H1 (cell line): Measurements from ENCODE around the gene GNAT1. TPM values are rescaled to one million over a fixed set of nuclear protein-coding genes. Genes with fewer than 3 reads are reported as not detected.

ENCODE experiments used
- CBX5 ChIP-seq: fragments of 300-800, 300-1000 bp; sonication (generic); IDR thresholded peaks from 2 replicates; pipeline ENCODE4 v1.7.1; 2016; ENCODE audit warnings: antibody characterized with exemption, low read length, low read depth
- HDAC2 ChIP-seq, 2 experiments: fragments of 300-600 bp in 1 of 2; sonication (generic) in 1 of 2; IDR thresholded peaks; 2 replicates each; pipeline ENCODE4 v1.6.1; 2011 to 2012; ENCODE audit warnings: low read depth in 2 of 2, low read length in 2 of 2, mild to moderate bottlenecking in 2 of 2, moderate library complexity in 2 of 2, borderline replicate concordance in 1 of 2, inconsistent platforms in 1 of 2
- RAD21 ChIP-seq, 2 experiments: IDR thresholded peaks in 1 of 2; conservative IDR thresholded peaks in 1 of 2; 2 replicates each; pipeline ENCODE4 v1.6.1; 2011; ENCODE audit warnings: low read depth in 2 of 2, low read length in 2 of 2, improper control_type of control experiment in 1 of 2, inconsistent platforms in 1 of 2, mild to moderate bottlenecking in 1 of 2, moderate library complexity in 1 of 2
- polyA plus RNA-seq, 7 experiments: library from polyadenylated mRNA; depleted of rRNA in 3 of 7; stranded (reverse) in 5 of 7; unstranded in 2 of 7; fragments of >200 nt in 5 of 7; fragments of 200-250 nt in 2 of 7; gene quantifications; 1 replicate in 5 of 7; 2 replicates in 1 of 7; 4 replicates in 1 of 7; pipeline versions ENCODE4 v1.2.1 to v1.2.3, GENCODE V29; 2011 to 2013; ENCODE audit warnings: missing spikeins in 2 of 7, mixed read lengths in 2 of 7
- total RNA-seq: library from RNA; stranded (reverse); fragmentation: NEBNext Ultra II Directional; extraction: Animal tissue kit (Norgen Biotek cat#: 25700); gene quantifications from 2 replicates; pipeline ENCODE4 v1.2.1, GENCODE V29; 2021

The GNAT1 gene
- total and polyA plus RNA-seq, 2 of the 8 experiments (the other 6 are each of a cell fraction or from before 2014, with no cell fraction given): 0.08 TPM; not detected in 1

- TF ChIP-seq RAD21 (IDR thresholded peaks at IDR 0.05 in 1 of 2, conservative IDR thresholded peaks at IDR 0.05 in 1 of 2; ENCODE audit: low read depth in 2 of 2, low read length in 2 of 2) (no peak), CBX5 (no peak), HDAC2 (IDR thresholded peaks at IDR 0.05; ENCODE audit: borderline replicate concordance in 1 of 2, low read depth in 2 of 2, low read length in 2 of 2) (no peak)
Measured at GRCh38 chr3:50221051-50221410, 29.6 kb downstream of the GNAT1 start (continued).
